Vagina (tissue), 2 donors: ENCODE results near the gene HCFC1. TPM values are rescaled to one million over a fixed set of nuclear protein-coding genes. Genes with fewer than 3 reads are reported as not detected.

Experiments used
- DNase-seq, 2 donors: peaks; one replicate each; pipeline ENCODE4 v3.0.0-alpha.2; 2017; ENCODE audit errors: extremely low spot score in 2 of 2
- H3K27ac ChIP-seq: fragments of 200-600 bp; sonication (generic); one replicate; pipeline ENCODE4 v1.5.1; 2019
- H3K27me3 ChIP-seq: fragments of 200-600 bp; sonication (generic); one replicate; pipeline ENCODE4 v1.5.1; 2019
- H3K36me3 ChIP-seq, 2 donors: fragments of 200-600 bp; sonication (generic); one replicate each; pipeline ENCODE4 v1.5.1; 2017 to 2019
- H3K4me1 ChIP-seq: fragments of 200-600 bp; sonication (generic); one replicate; pipeline ENCODE4 v1.5.1; 2019
- H3K4me3 ChIP-seq, 2 donors: fragments of 200-600 bp; sonication (generic); 1 replicate in 1 of 2; 2 replicates in 1 of 2; pipeline ENCODE4 v1.5.1; 2016 to 2019
- H3K9me3 ChIP-seq: fragments of 200-600 bp; sonication (generic); one replicate; pipeline ENCODE4 v1.5.1; 2019
- CTCF ChIP-seq, 3 experiments: fragments of 450-650 bp in 2 of 3; fragments of 200-600 bp in 1 of 3; sonication (generic) in 1 of 3; IDR thresholded peaks; one replicate each; pipeline ENCODE4 v1.5.1; 2017 to 2019; ENCODE audit warnings: antibody characterized with exemption in 3 of 3, mild to moderate bottlenecking in 2 of 3, moderate library complexity in 2 of 3
- POLR2A ChIP-seq, 2 donors: fragments of 450-650 bp; IDR thresholded peaks; one replicate each; pipeline ENCODE4 v1.6.1; 2017; ENCODE audit warnings: antibody characterized with exemption in 2 of 2, mild to moderate bottlenecking in 2 of 2, moderate library complexity in 2 of 2
- POLR2AphosphoS5 ChIP-seq, 2 donors: sonication (generic); formaldehyde crosslinking; IDR thresholded peaks; one replicate each; pipeline ENCODE4 v1.9.0; 2017; ENCODE audit warnings: antibody characterized with exemption in 2 of 2, mild to moderate bottlenecking in 2 of 2, low read depth in 1 of 2; ENCODE audit not compliant: insufficient read depth in 1 of 2
- intact Hi-C: fragments of 100-400 bp; cut with DNase I; formaldehyde crosslinking; loops from one replicate; pipeline ENCODE4 v1.15.1; 2023
- total RNA-seq: library from RNA; depleted of rRNA; stranded (reverse); fragments of >200 nt; gene quantifications from one replicate; pipeline ENCODE4 v1.2.3, GENCODE V29; 2016

HCFC1 gene
- total RNA-seq, 1 donor from 2014 or later: 38.8 TPM

- intact Hi-C loops: loop anchor here (10.0 kb wide), 1 partner anchor 141 kb away; the partner anchor contains the start of gene SRPK3
- H3K9me3 ChIP-seq: no peaks in the 10 kb centered on the region
- no peaks in the 10 kb centered on the region for H3K27me3 ChIP-seq
- H3K4me3 ChIP-seq: peak overlapping the region in 1 of 2 donors; percentile 24
- DNase-seq: no peak
- H3K4me1 ChIP-seq: peaks cover 56% of the 10 kb centered on the region
- H3K27ac ChIP-seq: no peak overlapping the region
- TF ChIP-seq POLR2AphosphoS5 (IDR thresholded peaks at IDR 0.05; ENCODE audit: insufficient read depth in 1 of 2, low read depth in 1 of 2): no peak
- TF ChIP-seq POLR2A (IDR thresholded peaks at IDR 0.05): no peak
- TF ChIP-seq CTCF (IDR thresholded peaks at IDR 0.05): no peak
- no peaks in the 10 kb centered on the region for H3K36me3 ChIP-seq
These were observed 46.3 kb downstream of the HCFC1 start for GRCh38 chrX:153925387-153925738.

GRCh38 chrX:153924149-153924861 is 47.3 kb downstream of the HCFC1 start:
- Histone ChIP-seq H3K9me3 (no peaks in the 10 kb centered on the region), H3K27ac (no peak overlapping the region), H3K4me1 (peaks cover 55% of the 10 kb centered on the region), H3K36me3 (no peaks in the 10 kb centered on the region), H3K27me3 (no peaks in the 10 kb centered on the region), H3K4me3 (no peak overlapping the region)
- intact Hi-C loops: loop anchor here (10.0 kb wide), 1 partner anchor 140 kb away; the partner anchor contains the start of gene SRPK3
- TF ChIP-seq POLR2A (IDR thresholded peaks at IDR 0.05) (no peak), POLR2AphosphoS5 (IDR thresholded peaks at IDR 0.05; ENCODE audit: insufficient read depth in 1 of 2, low read depth in 1 of 2) (no peak), CTCF (IDR thresholded peaks at IDR 0.05) (no peak)
- no peak for DNase-seq

GRCh38 chrX:153922932-153923857 is 48.4 kb downstream of the HCFC1 start:
- Histone ChIP-seq H3K27ac (no peak overlapping the region), H3K4me3 (no peak overlapping the region), H3K4me1 (peaks cover 46% of the 10 kb centered on the region), H3K9me3 (no peaks in the 10 kb centered on the region), H3K36me3 (no peaks in the 10 kb centered on the region), H3K27me3 (no peaks in the 10 kb centered on the region)
- DNase-seq: no peak
- TF ChIP-seq CTCF (IDR thresholded peaks at IDR 0.05): peak in 1 of 3 experiments; percentile 27
- no peak for TF ChIP-seq POLR2AphosphoS5 (IDR thresholded peaks at IDR 0.05; ENCODE audit: insufficient read depth in 1 of 2, low read depth in 1 of 2)
- intact Hi-C loops: loop anchor here (10.0 kb wide), 1 partner anchor 138 kb away; the partner anchor contains the start of gene SRPK3

GRCh38 chrX:153921511-153922446 is 49.8 kb downstream of the HCFC1 start:
- no peaks in the 10 kb centered on the region for H3K9me3 ChIP-seq
- H3K36me3 ChIP-seq: no peaks in the 10 kb centered on the region
- peaks cover 35% of the 10 kb centered on the region for H3K4me1 ChIP-seq
- peak overlapping the region; percentile 38 for H3K27ac ChIP-seq
- TF ChIP-seq CTCF (IDR thresholded peaks at IDR 0.05) (no peak), POLR2A (IDR thresholded peaks at IDR 0.05) (no peak), POLR2AphosphoS5 (IDR thresholded peaks at IDR 0.05; ENCODE audit: insufficient read depth in 1 of 2, low read depth in 1 of 2) (peak in 1 of 2 donors; percentile 20)
- no peaks in the 10 kb centered on the region for H3K27me3 ChIP-seq
- no peak overlapping the region for H3K4me3 ChIP-seq
- intact Hi-C loops: loop anchor here (10.0 kb wide), 1 partner anchor 137 kb away; the partner anchor contains the start of gene SRPK3
- DNase-seq: no peak
